Stimulated activated memory B cell treated with anti-CD40 and anti-IgM and Interleukin-4, amounts not matched to agents 10 μg/mL and 1 μg/mL and 100 μg/mL, for 72 hours (primary cell): Measurements from ENCODE around the gene RAB1B.
"Not testable (repeated sequence)": the region's sequence is repeated elsewhere in the genome, so short reads cannot be mapped to it uniquely, and the experiment has no call there.

ENCODE experiments used
- ATAC-seq: fragments of 150-1000 bp; cut with Tn5 transposase; 2 replicates; pipeline ENCODE4 v1.10.0; 2021
- H3K27ac Mint-ChIP-seq: one replicate; pipeline ENCODE4 v1.8.0; 2022; ENCODE audit warnings: mild to moderate bottlenecking, mixed read lengths
- H3K27me3 Mint-ChIP-seq: one replicate; pipeline ENCODE4 v1.8.0; 2022; ENCODE audit warnings: mixed read lengths
- H3K36me3 Mint-ChIP-seq: one replicate; pipeline ENCODE4 v1.8.0; 2022; ENCODE audit warnings: mixed read lengths
- H3K4me1 Mint-ChIP-seq: one replicate; pipeline ENCODE4 v1.8.0; 2022; ENCODE audit warnings: mixed read lengths
- H3K4me3 Mint-ChIP-seq: one replicate; pipeline ENCODE4 v1.8.0; 2022; ENCODE audit warnings: mild to moderate bottlenecking, moderate library complexity, mixed read lengths
- H3K9me3 Mint-ChIP-seq: one replicate; pipeline ENCODE4 v1.8.0; 2022; ENCODE audit warnings: mixed read lengths

RAB1B gene

DNA sequence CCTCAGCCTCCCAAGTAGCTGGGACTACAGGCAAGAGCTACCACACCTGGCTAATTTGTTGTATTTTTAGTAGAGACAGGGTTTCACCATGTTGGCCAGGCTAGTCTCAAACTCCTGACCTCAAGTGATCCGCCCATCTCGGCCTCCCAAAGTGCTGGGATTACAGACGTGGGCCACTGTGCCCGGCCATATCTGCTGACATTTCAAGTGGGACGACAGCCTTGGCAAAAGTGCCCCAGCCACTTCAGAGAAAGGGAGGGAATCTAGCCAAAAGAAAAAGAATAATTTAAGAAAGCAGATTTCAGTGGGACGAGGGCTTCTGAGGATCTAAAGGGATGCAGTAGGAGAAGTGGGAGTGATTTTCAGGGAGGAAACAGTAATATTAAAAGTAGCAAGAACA lies 15.4 kb upstream of the RAB1B start:
- not testable (repeated sequence) for H3K9me3 Mint-ChIP-seq, H3K27me3 Mint-ChIP-seq, H3K27ac Mint-ChIP-seq, ATAC-seq, H3K4me3 Mint-ChIP-seq
- peaks cover 19% of the 10 kb centered on the region for H3K4me1 Mint-ChIP-seq
- peaks cover 12% of the 10 kb centered on the region for H3K36me3 Mint-ChIP-seq

- peak overlapping the region; percentile 89 for H3K27ac Mint-ChIP-seq
- H3K27me3 Mint-ChIP-seq, result no peaks in the 10 kb centered on the region
- H3K36me3 Mint-ChIP-seq, result peaks cover 47% of the 10 kb centered on the region
- H3K9me3 Mint-ChIP-seq, result no peaks in the 10 kb centered on the region
- H3K4me1 Mint-ChIP-seq, result peaks cover 44% of the 10 kb centered on the region
- ATAC-seq, result no peak
- peak overlapping the region; percentile 85 for H3K4me3 Mint-ChIP-seq
Observed at GRCh38 chr11:66258473-66258893, 10.0 kb upstream of the RAB1B start.

- H3K36me3 Mint-ChIP-seq, result peaks cover 52% of the 10 kb centered on the region
- H3K4me3 Mint-ChIP-seq, result no peak overlapping the region
- H3K27ac Mint-ChIP-seq, result peak overlapping the region; percentile 89
- ATAC-seq, result no peak
- H3K9me3 Mint-ChIP-seq, result no peaks in the 10 kb centered on the region
- no peaks in the 10 kb centered on the region for H3K27me3 Mint-ChIP-seq
- H3K4me1 Mint-ChIP-seq, result peaks cover 42% of the 10 kb centered on the region
Observed at GRCh38 chr11:66259225-66259624, 9.2 kb upstream of the RAB1B start.

GRCh38 chr11:66259956-66260355 lies 8.5 kb upstream of the RAB1B start:
- no peak for ATAC-seq
- Mint-ChIP-seq H3K9me3 (no peaks in the 10 kb centered on the region), H3K27me3 (no peaks in the 10 kb centered on the region), H3K4me3 (no peak overlapping the region), H3K4me1 (peaks cover 42% of the 10 kb centered on the region), H3K36me3 (peaks cover 59% of the 10 kb centered on the region), H3K27ac (no peak overlapping the region)

GRCh38 chr11:66261578-66261977 lies 6.9 kb upstream of the RAB1B start:
- ATAC-seq, result no peak
- Mint-ChIP-seq H3K4me3 (no peak overlapping the region), H3K27me3 (no peaks in the 10 kb centered on the region), H3K36me3 (peaks cover 60% of the 10 kb centered on the region), H3K4me1 (peaks cover 35% of the 10 kb centered on the region), H3K27ac (no peak overlapping the region), H3K9me3 (no peaks in the 10 kb centered on the region)

DNA sequence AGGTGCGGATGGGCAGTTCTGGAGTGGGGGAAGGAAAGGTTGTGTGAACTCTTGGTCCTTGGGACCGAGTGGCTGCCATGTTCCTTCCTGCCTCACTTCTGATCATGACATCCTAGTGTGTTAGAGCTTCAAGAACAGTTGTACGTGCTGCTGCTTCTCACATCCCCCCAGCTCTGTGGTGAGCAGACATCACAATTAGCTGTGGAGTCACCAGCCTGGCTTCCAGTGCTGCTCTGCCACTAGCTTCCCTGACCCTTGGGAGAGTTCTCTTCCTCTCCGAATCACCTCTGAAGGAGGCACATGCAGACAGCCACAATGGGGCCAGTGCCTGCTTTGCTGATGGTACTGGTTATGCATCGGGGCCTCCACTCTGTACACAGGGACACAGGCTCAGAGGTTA lies 6.2 kb upstream of the RAB1B start:
- Mint-ChIP-seq H3K27me3 (no peaks in the 10 kb centered on the region), H3K36me3 (peaks cover 65% of the 10 kb centered on the region), H3K4me1 (peaks cover 37% of the 10 kb centered on the region), H3K27ac (peak overlapping the region; percentile 19), H3K9me3 (no peaks in the 10 kb centered on the region), H3K4me3 (no peak overlapping the region)
- no peak for ATAC-seq

GRCh38 chr11:66262696-66263095 lies 5.7 kb upstream of the RAB1B start:
- Mint-ChIP-seq H3K27ac (peak overlapping the region; percentile 19), H3K4me1 (peaks cover 41% of the 10 kb centered on the region), H3K36me3 (peaks cover 67% of the 10 kb centered on the region), H3K4me3 (no peak overlapping the region), H3K27me3 (no peaks in the 10 kb centered on the region), H3K9me3 (no peaks in the 10 kb centered on the region)
- ATAC-seq, result no peak

DNA sequence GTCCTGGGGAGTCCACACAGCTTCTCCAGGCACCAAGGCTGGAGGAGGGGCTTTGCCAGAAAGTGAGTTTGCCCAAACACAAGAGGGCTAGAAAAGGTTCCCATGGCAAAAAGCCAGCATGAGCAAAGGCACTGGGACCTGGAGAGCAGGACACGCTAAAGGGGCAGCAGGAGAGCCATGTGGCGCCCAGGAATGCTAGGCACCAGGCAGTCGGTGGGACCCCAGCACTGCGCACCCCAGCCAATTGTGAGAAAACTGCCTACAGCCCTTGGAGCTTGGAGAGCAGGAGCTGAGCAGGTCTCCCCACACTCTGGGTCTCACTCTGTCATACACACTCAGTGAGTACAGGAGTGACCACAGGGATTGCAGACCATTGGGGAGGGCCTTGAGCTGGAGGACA lies 5.2 kb upstream of the RAB1B start:
- no peaks in the 10 kb centered on the region for H3K27me3 Mint-ChIP-seq
- H3K36me3 Mint-ChIP-seq, result peaks cover 67% of the 10 kb centered on the region
- no peak overlapping the region for H3K4me3 Mint-ChIP-seq
- no peaks in the 10 kb centered on the region for H3K9me3 Mint-ChIP-seq
- H3K4me1 Mint-ChIP-seq, result peaks cover 44% of the 10 kb centered on the region
- no peak overlapping the region for H3K27ac Mint-ChIP-seq
- no peak for ATAC-seq

DNA sequence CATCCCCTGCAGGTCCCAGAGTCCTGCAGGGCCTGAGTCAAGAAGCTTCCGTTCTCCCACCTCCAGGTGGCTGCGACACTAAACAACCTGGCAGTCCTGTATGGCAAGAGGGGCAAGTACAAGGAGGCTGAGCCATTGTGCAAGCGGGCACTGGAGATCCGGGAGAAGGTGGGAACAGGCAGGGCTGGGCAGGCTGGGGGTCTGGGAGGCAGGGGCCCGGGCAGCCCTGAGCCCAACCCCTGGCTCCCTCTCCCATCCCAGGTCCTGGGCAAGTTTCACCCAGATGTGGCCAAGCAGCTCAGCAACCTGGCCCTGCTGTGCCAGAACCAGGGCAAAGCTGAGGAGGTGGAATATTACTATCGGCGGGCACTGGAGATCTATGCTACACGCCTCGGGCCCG lies 4.7 kb upstream of the RAB1B start:
- Mint-ChIP-seq H3K36me3 (peaks cover 67% of the 10 kb centered on the region), H3K4me3 (no peak overlapping the region), H3K27me3 (no peaks in the 10 kb centered on the region), H3K27ac (no peak overlapping the region), H3K9me3 (no peaks in the 10 kb centered on the region), H3K4me1 (peaks cover 39% of the 10 kb centered on the region)
- ATAC-seq, result no peak

GRCh38 chr11:66264383-66264782 lies 4.1 kb upstream of the RAB1B start:
- H3K4me3 Mint-ChIP-seq, result no peak overlapping the region
- no peaks in the 10 kb centered on the region for H3K27me3 Mint-ChIP-seq
- ATAC-seq, result no peak
- no peaks in the 10 kb centered on the region for H3K9me3 Mint-ChIP-seq
- peaks cover 38% of the 10 kb centered on the region for H3K4me1 Mint-ChIP-seq
- H3K27ac Mint-ChIP-seq, result no peak overlapping the region
- peaks cover 63% of the 10 kb centered on the region for H3K36me3 Mint-ChIP-seq

- H3K4me1 Mint-ChIP-seq, result peaks cover 38% of the 10 kb centered on the region
- H3K4me3 Mint-ChIP-seq, result no peak overlapping the region
- no peak overlapping the region for H3K27ac Mint-ChIP-seq
- no peaks in the 10 kb centered on the region for H3K27me3 Mint-ChIP-seq
- H3K36me3 Mint-ChIP-seq, result peaks cover 57% of the 10 kb centered on the region
- H3K9me3 Mint-ChIP-seq, result no peaks in the 10 kb centered on the region
- no peak for ATAC-seq
Observed at GRCh38 chr11:66264914-66265313, 3.5 kb upstream of the RAB1B start.

DNA sequence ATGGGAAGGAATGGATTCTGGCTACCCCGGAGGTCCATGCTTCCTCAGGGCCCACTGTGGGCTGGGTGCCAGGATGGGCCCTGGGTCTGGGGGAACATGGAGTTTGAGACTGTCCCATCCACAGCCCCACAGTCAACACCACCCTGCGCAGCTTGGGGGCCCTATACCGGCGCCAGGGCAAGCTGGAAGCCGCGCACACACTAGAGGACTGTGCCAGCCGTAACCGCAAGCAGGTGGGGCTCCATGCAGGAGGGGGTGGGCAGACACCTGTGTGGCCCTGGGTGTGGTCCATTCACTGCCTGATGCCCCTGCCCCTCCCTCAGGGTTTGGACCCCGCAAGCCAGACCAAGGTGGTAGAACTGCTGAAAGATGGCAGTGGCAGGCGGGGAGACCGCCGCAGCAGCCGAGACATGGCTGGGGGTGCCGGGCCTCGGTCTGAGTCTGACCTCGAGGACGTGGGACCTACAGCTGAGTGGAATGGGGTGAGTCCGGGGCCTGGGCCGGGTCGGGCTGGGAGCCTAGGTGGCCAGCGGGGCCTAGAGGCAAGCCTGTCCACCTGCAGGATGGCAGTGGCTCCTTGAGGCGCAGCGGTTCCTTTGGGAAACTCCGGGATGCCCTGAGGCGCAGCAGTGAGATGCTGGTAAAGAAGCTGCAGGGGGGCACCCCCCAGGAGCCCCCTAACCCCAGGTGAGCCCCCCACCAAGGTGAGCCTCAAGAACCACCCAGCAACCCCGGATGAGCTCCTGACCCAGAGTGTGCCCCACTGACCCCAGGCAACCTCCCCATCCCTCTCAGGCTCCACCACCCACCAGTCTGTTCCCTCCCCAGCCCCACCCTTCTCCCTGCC lies 2.7 kb upstream of the RAB1B start:
- H3K36me3 Mint-ChIP-seq, result peaks cover 52% of the 10 kb centered on the region
- no peak overlapping the region for H3K4me3 Mint-ChIP-seq
- no peak for ATAC-seq
- H3K9me3 Mint-ChIP-seq, result no peaks in the 10 kb centered on the region
- H3K27ac Mint-ChIP-seq, result no peak overlapping the region
- H3K4me1 Mint-ChIP-seq, result peaks cover 38% of the 10 kb centered on the region
- no peaks in the 10 kb centered on the region for H3K27me3 Mint-ChIP-seq

GRCh38 chr11:66266378-66267038 lies 1.9 kb upstream of the RAB1B start:
- H3K4me1 Mint-ChIP-seq, result peaks cover 37% of the 10 kb centered on the region
- H3K36me3 Mint-ChIP-seq, result peaks cover 47% of the 10 kb centered on the region
- H3K27me3 Mint-ChIP-seq, result no peaks in the 10 kb centered on the region
- H3K4me3 Mint-ChIP-seq, result peak overlapping the region; percentile 92
- H3K9me3 Mint-ChIP-seq, result no peaks in the 10 kb centered on the region
- H3K27ac Mint-ChIP-seq, result peak overlapping the region; percentile 90
- no peak for ATAC-seq

DNA sequence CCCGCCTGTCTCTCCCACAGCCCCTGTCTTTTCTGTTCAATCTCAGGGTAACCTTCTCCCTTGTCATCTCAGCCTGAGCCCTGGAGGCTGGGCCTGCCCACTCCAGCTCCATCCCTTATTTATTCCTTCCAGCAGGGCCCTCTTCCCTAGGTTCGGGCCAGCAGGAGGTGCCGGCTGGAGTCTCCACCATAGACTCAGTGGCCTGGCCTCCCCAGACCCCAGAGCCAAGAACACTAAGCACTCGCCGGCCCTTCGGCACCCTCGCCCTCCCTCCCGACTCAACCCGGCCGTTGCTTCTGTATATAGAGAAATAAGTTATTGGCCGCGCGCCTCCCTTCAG lies 1.4 kb upstream of the RAB1B start:
- Mint-ChIP-seq H3K27me3 (no peaks in the 10 kb centered on the region), H3K9me3 (no peaks in the 10 kb centered on the region), H3K27ac (peak overlapping the region; percentile 90), H3K4me3 (peak overlapping the region; percentile 92), H3K4me1 (peaks cover 35% of the 10 kb centered on the region), H3K36me3 (peaks cover 46% of the 10 kb centered on the region)
- no peak for ATAC-seq

DNA sequence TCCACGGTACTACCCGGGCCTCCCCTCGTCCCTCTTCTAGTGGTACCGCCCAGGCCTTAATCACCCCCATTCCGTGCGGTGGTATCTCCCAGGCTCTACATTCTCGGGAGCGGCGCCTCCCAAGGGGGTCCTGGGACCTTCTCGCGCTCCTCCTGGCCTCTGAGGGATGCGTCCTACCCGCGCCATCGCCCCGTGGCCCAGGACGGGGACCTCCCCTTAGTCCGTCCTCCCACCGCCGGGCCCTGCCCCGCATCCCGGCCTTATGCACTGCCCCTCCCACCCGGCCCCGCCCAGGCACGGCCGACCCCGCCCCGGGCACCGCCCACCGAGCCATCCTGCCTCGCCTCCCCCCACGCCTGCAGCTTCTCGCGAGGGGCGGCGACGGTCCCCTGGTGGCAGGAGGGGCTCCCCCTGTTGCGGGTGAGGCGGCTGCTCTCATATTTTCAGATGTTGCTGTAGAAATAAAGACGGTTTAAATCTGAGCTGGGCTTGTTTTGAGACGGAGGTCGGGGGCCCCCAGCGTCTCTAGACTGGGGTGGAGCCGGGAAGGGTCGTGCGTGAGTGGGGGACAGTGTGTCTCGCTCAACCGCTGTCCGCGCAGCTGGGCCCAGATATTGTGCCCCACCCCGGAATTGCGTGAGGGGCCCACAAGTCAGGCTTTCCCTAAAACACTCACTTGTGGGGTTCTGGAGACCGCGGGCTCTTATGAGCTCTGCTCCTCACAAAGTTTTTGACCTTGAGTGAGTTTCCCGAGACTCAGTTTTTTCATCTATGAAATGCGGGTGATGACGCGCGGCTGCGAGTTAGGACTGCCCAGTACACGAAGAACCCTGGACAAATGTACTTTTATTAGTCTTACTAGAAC lies 828 bp upstream of the RAB1B start:
- Mint-ChIP-seq H3K27me3 (no peaks in the 10 kb centered on the region), H3K9me3 (no peaks in the 10 kb centered on the region), H3K27ac (peak overlapping the region; percentile 90), H3K4me1 (peaks cover 35% of the 10 kb centered on the region), H3K4me3 (peak overlapping the region; percentile 92), H3K36me3 (peaks cover 43% of the 10 kb centered on the region)
- ATAC-seq, result peak; percentile 82
